Activated T-cell treated with anti-CD3 and anti-CD28 coated beads, Interleukin-2, amount 50 U/mL, for 72 hours (primary cell): ENCODE measurements around the gene RABEP1. TPM values are rescaled to one million over a fixed set of nuclear protein-coding genes. Genes with fewer than 3 reads are reported as not detected.
"Not testable (repeated sequence)": the region's sequence is repeated elsewhere in the genome, so short reads cannot be mapped to it uniquely, and the experiment has no call there.

Experiments
- ATAC-seq, 2 donors: fragments of 150-1000 bp; cut with Tn5 transposase; replicated peaks in 1 of 2; 2 replicates each; pipeline ENCODE4 v1.10.0; 2021; ENCODE audit warnings: moderate library complexity in 2 of 2, mild to moderate bottlenecking in 1 of 2
- DNase-seq, 2 donors: peaks; one replicate each; pipeline ENCODE4 v3.0.0; 2021 to 2022; ENCODE audit warnings: mixed read lengths in 1 of 2
- H3K27ac Mint-ChIP-seq: one replicate; pipeline ENCODE4 v1.8.0; 2022; ENCODE audit warnings: mild to moderate bottlenecking, moderate library complexity, mixed read lengths
- H3K27me3 Mint-ChIP-seq: one replicate; pipeline ENCODE4 v1.8.0; 2022; ENCODE audit warnings: low read depth, mixed read lengths
- H3K36me3 Mint-ChIP-seq, 2 donors: one replicate each; pipeline ENCODE4 v1.8.0; 2022; ENCODE audit warnings: mixed read lengths in 2 of 2, mild to moderate bottlenecking in 1 of 2; ENCODE audit not compliant: insufficient read depth in 2 of 2
- H3K4me1 Mint-ChIP-seq: one replicate; pipeline ENCODE4 v1.8.0; 2022; ENCODE audit warnings: low read depth, mixed read lengths
- H3K4me3 Mint-ChIP-seq, 2 donors: one replicate each; pipeline ENCODE4 v1.8.0; 2022; ENCODE audit warnings: mild to moderate bottlenecking in 2 of 2, mixed read lengths in 2 of 2, moderate library complexity in 2 of 2
- H3K9me3 Mint-ChIP-seq, 2 donors: one replicate each; pipeline ENCODE4 v1.8.0; 2022; ENCODE audit warnings: mixed read lengths in 2 of 2
- total RNA-seq, 2 donors: library from RNA; stranded (reverse); gene quantifications; one replicate each; pipeline ENCODE4 v1.2.3, GENCODE V29; 2022

RABEP1 gene, protein sequence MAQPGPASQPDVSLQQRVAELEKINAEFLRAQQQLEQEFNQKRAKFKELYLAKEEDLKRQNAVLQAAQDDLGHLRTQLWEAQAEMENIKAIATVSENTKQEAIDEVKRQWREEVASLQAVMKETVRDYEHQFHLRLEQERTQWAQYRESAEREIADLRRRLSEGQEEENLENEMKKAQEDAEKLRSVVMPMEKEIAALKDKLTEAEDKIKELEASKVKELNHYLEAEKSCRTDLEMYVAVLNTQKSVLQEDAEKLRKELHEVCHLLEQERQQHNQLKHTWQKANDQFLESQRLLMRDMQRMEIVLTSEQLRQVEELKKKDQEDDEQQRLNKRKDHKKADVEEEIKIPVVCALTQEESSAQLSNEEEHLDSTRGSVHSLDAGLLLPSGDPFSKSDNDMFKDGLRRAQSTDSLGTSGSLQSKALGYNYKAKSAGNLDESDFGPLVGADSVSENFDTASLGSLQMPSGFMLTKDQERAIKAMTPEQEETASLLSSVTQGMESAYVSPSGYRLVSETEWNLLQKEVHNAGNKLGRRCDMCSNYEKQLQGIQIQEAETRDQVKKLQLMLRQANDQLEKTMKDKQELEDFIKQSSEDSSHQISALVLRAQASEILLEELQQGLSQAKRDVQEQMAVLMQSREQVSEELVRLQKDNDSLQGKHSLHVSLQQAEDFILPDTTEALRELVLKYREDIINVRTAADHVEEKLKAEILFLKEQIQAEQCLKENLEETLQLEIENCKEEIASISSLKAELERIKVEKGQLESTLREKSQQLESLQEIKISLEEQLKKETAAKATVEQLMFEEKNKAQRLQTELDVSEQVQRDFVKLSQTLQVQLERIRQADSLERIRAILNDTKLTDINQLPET
- 10 to 100 TPM; 39.1 to 43.2 TPM for total RNA-seq

DNA sequence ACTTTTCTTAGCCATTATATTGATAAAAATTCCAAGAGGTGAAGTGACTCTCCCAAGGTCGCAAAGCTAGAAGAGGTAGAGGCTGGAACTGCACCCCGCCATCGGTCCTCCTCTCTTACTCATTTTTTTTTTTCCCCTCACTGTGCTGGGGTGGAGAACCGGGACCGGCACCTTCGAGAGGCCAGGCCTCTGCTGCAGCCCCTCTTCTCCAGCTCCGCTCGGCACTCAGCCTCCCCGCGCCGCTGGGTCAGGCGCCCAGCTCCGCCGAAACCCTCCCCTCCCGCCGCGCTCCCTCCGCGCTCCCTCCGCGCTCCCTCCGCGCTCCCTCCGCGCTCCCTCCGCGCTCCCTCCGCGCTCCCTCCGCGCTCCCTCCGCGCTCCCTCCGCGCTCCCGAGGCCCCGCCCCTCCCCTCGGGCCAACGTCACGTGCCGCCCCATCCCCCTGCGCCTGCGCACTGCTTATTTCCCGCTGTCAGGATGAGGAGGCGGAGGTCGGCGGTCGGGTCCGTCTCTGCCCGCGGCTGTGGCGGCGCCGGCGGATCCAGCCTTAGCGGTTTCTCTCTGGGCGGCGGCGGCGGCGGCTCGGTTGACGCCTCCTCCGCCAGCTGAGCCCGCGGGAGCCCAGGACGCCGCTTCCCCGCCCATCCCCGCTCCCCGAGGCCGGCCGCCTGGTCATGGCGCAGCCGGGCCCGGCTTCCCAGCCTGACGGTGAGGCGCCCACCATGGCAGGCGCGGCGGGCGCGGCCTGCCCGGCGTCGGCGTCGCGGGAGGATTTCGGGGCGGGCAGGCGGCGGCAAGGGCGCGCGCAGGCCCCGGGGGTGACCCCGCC, at the start of gene RABEP1:
Gene RABEP1, plus strand, starts transcription at position 471 of the 828 bp plus-strand sequence. Its CDS starts 203 bp downstream, at position 674.
- Mint-ChIP-seq H3K27me3 (no peaks in the 10 kb centered on the region), H3K27ac (peak within 1 kb of the TSS; percentile 96), H3K36me3 (peaks cover 0 to 5% of the 10 kb centered on the region in 2 donors), H3K9me3 (no peaks in the 10 kb centered on the region), H3K4me1 (peaks cover 36% of the 10 kb centered on the region), H3K4me3 (peak within 1 kb of the TSS; percentile 88 to 89)
- DNase-seq, result peak; percentile 96
- ATAC-seq, result peak; percentile 85 to 87

DNA sequence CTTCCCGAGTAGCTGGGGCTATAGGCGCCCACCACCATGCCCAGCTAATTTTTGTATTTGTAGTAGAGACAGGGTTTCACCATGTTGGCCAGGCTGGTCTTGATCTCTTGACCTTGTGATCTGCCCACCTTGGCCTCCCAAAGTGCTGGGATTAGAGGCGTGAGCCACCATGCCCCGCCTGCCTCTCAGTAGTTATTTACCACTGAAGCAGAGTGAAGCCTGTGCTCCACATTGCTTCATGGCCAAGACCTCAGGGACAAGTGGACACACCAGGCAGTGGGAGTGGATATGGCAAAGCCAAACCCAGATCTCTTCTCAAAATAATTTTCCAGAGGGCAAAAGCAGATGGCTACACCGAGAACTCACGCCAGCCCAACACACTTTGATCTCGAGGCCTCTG, 48.6 kb upstream of the RABEP1 start:
- not testable (repeated sequence) for H3K4me3 Mint-ChIP-seq, H3K27ac Mint-ChIP-seq, ATAC-seq, H3K27me3 Mint-ChIP-seq, H3K9me3 Mint-ChIP-seq, H3K4me1 Mint-ChIP-seq, DNase-seq, H3K36me3 Mint-ChIP-seq

DNA sequence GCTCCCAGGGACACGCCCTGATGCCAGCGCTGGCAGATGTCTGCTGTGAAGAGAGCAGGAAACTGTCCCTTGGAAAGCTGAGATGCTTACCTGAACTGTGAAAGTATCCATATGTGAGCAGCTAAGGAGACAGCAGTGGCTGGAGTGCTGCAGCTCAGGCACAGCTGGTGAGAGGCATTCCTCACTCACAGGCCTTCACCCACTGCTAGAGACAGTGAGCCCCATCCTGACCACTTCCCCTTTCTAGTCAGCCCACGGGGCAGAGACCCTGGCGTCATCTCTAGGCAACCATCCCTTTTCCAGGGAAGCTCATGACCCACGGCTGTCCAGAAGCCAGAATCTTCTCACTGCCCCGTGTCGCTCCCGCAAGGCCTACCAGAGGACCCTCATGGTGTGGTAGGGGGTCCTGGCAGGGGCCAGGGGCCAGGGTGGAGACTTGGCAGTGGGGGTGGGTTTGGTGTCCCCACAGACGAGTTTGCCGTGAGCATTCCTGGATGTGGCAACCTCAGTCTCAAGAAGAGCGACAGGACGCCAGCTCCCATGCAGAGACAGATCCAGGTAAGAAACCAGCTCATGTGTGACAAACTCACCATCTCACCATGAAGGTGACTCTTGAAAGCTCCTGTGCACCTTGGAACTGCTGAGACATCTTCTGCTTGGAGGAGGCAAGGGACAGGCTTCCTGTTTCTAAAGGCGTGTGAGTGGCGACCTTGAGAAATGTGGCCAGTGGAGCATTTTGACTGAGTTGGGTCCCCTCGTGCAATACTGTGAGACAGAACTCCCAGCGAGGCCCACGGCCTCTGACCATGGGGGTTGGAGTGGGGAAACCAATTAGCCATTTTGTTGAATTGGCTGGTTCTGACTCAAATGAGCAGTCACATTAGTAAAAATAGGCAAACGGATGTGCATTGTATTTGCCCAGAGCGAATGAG, 47.2 kb upstream of the RABEP1 start, which contains the start of gene SCIMP:
Gene SCIMP, minus strand, starts transcription at position 216 of the 932 bp plus-strand sequence. Its CDS starts 105 bp downstream, at position 111.
- Mint-ChIP-seq H3K27ac (no peak within 1 kb of the TSS), H3K36me3 (no peaks in the 10 kb centered on the region), H3K4me1 (peaks cover 10% of the 10 kb centered on the region), H3K9me3 (no peaks in the 10 kb centered on the region), H3K27me3 (no peaks in the 10 kb centered on the region), H3K4me3 (no peak within 1 kb of the TSS)
- DNase-seq (no peak), ATAC-seq (no peak)

DNA sequence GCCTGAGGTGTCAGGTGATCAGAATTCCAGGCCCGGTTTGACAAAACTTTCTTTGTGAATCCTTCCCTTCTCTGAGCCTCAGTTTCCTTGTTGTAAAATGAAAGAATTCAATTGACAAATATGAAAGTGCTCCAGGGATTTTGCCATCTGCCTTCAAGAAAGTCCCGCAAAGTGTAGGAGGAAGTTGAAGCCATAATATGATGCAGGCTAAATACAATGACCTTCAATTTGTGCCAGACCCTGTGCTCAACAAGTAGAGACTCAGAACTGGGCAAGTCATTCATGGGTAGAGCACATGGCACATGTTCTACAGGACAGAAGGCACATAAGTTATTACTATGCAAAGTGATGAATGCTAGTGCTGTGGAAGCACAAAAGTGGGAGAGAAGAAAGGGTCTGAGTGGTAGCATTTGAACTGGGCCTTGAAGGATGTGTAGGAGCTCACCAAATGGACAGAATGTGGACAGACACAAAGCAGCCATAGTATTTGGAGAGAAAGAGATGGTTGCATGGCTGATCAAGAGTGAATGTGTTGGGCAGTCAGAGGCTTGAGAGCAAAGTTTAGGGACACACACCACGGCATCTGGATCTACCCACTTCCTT, 45.0 kb upstream of the RABEP1 start:
- Mint-ChIP-seq H3K9me3 (peaks cover 0 to 2% of the 10 kb centered on the region in 2 donors), H3K36me3 (no peaks in the 10 kb centered on the region), H3K27ac (peak overlapping the region; percentile 12), H3K4me1 (peaks cover 13% of the 10 kb centered on the region), H3K4me3 (no peak overlapping the region), H3K27me3 (no peaks in the 10 kb centered on the region)
- DNase-seq (no peak), ATAC-seq (no peak)

DNA sequence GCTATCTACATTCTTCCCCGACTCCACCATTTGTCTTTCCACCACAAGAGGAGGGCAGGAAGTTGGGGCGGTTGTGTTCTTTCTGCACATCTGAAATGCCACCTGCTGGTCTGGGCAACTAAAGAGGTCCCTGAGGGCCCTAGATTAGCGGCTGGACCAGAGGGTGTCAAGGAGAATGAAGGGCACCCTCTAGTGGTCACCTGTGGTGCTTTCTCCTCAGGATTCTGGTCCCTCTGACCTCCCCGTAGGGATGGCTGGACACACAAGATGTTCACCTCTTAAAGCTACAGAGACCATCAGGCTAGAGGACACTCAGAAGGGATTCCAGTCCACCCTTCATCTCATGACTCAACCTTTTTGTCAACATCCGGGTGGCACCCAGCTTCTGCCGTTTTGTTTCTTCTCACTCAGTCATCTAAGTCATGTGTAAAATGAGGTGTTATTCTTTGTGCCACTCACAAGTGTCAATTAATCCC, 44.5 kb upstream of the RABEP1 start:
- ATAC-seq (peak; percentile 78 to 84), DNase-seq (peak; percentile 60 to 71)
- no peaks in the 10 kb centered on the region for H3K36me3 Mint-ChIP-seq
- H3K27me3 Mint-ChIP-seq, result no peaks in the 10 kb centered on the region
- H3K27ac Mint-ChIP-seq, result no peak overlapping the region
- peaks cover 18% of the 10 kb centered on the region for H3K4me1 Mint-ChIP-seq
- no peak overlapping the region for H3K4me3 Mint-ChIP-seq
- peaks cover 0 to 2% of the 10 kb centered on the region in 2 donors for H3K9me3 Mint-ChIP-seq

DNA sequence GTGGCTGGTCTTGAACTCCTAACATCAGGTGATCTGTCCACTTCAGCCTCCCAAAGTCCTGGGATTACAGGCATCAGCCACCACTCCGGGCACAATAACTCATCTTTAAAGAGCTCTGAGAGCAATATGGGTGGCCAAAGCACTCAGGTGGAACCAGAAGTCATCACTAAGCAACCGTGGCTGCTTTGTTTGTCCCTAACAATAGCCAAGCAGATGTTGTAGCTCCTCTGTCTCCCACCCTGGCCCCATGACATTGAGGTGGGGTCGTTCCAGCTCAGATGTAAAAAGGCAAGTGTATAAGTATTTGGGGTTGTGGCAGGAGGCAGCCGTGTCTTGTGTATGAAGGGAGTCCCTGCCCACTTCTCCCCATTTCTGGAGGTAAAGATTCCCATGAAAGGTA, 43.8 kb upstream of the RABEP1 start:
- no peak overlapping the region for H3K4me3 Mint-ChIP-seq
- no peak overlapping the region for H3K27ac Mint-ChIP-seq
- H3K27me3 Mint-ChIP-seq, result no peaks in the 10 kb centered on the region
- ATAC-seq, result no peak
- peaks cover 0 to 2% of the 10 kb centered on the region in 2 donors for H3K9me3 Mint-ChIP-seq
- DNase-seq, result no peak
- H3K4me1 Mint-ChIP-seq, result peaks cover 26% of the 10 kb centered on the region
- H3K36me3 Mint-ChIP-seq, result no peaks in the 10 kb centered on the region

DNA sequence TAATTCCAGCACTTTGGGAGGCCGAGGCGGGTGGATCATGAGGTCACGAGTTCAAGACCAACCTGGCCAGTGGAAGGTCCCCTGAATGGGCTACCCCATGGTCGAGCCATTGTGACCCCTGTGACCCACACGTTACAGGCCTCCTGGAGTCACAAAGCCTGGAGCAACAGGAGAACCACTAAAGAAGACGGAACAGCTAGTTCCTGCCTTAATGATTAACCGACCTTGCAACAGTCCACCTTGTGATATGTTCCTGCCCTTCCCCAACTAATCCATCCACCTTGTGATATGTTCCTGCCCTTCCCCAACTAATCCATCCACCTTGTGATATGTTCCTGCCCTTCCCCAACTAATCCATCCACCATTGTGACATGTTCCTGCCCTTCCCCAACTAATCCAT, 42.3 kb upstream of the RABEP1 start:
- not testable (repeated sequence) for ATAC-seq, H3K27ac Mint-ChIP-seq, H3K36me3 Mint-ChIP-seq, DNase-seq, H3K27me3 Mint-ChIP-seq, H3K4me3 Mint-ChIP-seq, H3K9me3 Mint-ChIP-seq
- H3K4me1 Mint-ChIP-seq, result peaks cover 27% of the 10 kb centered on the region

DNA sequence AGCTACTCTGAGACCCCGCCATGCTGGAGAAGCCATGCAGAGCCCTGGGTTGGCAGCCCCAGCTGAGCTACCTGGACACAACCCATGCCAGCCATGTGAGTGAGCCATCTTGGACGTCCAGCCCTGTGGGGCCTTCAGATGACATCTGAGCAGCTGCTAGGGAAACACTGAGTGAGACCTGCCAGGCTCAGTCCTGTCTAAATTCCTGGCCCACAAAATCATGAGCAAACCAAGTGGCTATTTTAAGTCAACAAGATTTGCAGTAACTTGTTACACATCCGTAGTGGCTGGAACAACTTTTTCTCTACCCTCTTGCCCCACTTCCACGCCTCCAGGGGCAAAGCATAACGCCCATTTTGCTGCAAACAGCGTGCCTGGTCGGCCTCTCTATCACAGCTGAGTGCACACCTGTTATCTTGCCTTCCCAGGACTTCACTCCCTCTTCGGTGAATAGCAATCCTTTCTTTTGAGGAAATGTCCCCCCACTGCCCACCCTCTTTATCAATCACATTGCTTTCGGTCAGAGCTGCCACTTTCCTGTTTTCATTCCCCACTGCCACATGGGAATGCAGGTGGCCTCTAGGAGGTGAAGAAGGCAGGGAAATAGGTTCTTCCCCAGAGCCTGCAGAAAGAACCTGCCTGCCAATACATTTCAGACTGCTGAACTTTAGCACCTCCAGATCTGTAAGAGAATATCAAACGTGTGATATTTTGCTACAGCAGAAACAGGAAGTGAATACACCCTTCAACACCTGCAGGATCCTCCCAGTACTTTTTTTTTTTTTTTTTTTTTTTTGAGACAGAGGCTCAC, 40.0 kb upstream of the RABEP1 start:
- H3K4me1 Mint-ChIP-seq, result peaks cover 25% of the 10 kb centered on the region
- ATAC-seq, result peak in 1 of 2 donors; percentile 40
- no peak for DNase-seq
- peak overlapping the region; percentile 84 for H3K27ac Mint-ChIP-seq
- no peaks in the 10 kb centered on the region for H3K36me3 Mint-ChIP-seq
- H3K27me3 Mint-ChIP-seq, result no peaks in the 10 kb centered on the region
- H3K4me3 Mint-ChIP-seq, result peak overlapping the region; percentile 56 to 62
- H3K9me3 Mint-ChIP-seq, result peaks cover 0 to 2% of the 10 kb centered on the region in 2 donors

DNA sequence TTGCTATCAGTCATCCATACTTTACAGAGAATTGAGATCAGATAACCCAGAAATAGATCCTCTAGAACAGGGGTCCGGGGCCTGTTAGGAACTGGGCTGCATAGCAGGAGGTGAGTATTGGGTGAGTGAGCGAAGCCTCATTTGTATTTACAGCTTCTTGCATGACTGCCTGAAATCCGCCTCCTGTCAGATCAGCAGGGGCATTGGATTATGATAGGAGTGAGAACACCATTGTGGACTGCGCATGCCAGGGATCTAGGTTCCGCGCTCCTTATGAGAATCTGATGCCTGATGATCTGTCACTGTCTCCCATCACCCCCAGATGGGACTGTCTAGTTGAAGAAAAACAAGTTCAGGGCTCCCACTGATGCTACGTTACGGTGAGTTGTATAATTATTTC, 34.5 kb upstream of the RABEP1 start:
- no peak overlapping the region for H3K4me3 Mint-ChIP-seq
- H3K27me3 Mint-ChIP-seq, result no peaks in the 10 kb centered on the region
- no peak overlapping the region for H3K27ac Mint-ChIP-seq
- H3K4me1 Mint-ChIP-seq, result peaks cover 14% of the 10 kb centered on the region
- ATAC-seq, result no peak
- H3K36me3 Mint-ChIP-seq, result no peaks in the 10 kb centered on the region
- DNase-seq, result no peak
- no peaks in the 10 kb centered on the region for H3K9me3 Mint-ChIP-seq

DNA sequence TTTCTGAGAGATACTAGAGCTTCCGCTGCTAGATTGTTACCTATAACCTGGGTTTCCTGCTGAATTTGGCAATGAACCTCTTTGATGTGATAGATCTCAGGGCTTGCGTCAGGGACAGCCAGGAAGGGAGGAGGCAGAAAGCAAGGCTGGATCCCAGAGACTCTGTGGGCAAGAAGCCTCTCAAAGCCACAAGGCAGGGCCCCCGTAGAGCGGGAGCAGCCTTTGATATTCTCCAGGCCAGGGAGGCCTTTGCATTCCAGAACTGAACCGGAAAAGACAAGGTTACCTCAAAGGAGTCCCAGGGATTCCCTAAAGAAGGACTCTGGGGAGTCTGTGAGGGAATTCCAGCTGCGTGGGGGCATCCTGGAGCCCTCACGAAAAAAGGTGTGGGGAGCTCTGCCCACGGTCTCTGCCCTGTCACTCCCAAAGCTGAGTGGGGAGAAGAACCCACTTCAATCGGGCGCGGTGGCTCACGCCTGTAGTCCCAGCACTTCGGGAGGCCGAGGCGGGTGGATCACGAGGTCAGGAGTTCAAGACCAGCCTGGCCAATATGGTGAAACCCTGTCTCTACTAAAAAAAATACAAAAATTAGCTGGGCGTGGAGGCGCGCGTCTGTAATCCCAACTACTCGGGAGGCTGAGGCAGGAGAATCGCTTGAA, 33.1 kb upstream of the RABEP1 start:
- Mint-ChIP-seq H3K4me1 (peaks cover 5% of the 10 kb centered on the region), H3K27ac (no peak overlapping the region), H3K27me3 (no peaks in the 10 kb centered on the region), H3K36me3 (no peaks in the 10 kb centered on the region), H3K4me3 (no peak overlapping the region), H3K9me3 (no peaks in the 10 kb centered on the region)
- DNase-seq, result no peak
- ATAC-seq, result no peak
